Measurements from ENCODE around the gene APOL3.

The APOL3 gene

DNA sequence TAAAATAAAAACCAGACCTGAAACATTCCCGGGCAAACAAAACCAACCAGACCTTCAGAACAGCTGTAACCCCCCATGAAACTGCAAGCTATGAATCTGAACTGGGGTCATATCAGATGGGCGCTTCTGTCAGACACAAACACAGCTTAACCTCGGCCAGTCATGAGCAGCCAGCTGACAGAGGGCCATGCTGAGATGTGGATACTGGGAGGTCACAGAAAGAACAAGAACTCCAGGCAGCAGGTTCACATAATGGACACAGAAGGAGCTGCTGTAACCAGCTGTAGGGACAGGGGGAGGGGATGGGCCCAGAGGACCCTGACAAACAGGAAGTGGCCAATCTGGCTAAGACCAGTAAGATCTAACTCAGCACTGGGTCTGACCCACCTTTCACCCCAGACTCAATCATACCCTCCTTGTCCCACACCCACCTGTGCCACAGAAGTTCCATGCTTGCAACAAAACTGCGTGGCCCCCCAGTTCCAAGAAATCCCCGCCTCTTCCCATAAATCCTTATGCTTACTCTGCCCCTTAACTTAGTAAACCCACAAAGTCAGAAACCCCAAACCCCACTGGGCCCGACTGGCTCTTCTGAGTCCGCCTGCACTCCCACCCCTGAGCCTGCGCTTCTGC is 37.1 kb upstream of the APOL3 start:
- H3K4me3 ChIP-seq (ENCODE audit: low read depth, low read length), result no peak overlapping the region

DNA sequence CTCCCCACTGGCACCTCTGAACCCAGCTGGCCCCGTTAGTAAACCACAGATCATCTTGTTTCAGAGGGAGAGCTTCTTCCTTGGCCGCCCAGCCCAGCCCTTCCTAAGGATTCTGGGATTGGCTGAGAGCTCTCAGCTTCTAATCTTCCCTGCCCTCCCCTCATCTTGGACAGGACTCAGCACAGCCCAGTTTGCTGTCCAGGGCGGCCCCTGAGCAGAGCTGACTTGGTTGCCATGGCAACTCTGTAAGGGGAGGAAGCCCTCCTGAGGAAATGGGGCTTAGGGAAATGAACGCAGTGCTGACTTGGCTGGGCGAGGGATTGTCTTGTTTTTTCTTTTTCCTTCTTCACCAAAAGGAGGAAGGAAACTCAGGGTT is 36.5 kb upstream of the APOL3 start:
- TF ChIP-seq, protein P1, sequence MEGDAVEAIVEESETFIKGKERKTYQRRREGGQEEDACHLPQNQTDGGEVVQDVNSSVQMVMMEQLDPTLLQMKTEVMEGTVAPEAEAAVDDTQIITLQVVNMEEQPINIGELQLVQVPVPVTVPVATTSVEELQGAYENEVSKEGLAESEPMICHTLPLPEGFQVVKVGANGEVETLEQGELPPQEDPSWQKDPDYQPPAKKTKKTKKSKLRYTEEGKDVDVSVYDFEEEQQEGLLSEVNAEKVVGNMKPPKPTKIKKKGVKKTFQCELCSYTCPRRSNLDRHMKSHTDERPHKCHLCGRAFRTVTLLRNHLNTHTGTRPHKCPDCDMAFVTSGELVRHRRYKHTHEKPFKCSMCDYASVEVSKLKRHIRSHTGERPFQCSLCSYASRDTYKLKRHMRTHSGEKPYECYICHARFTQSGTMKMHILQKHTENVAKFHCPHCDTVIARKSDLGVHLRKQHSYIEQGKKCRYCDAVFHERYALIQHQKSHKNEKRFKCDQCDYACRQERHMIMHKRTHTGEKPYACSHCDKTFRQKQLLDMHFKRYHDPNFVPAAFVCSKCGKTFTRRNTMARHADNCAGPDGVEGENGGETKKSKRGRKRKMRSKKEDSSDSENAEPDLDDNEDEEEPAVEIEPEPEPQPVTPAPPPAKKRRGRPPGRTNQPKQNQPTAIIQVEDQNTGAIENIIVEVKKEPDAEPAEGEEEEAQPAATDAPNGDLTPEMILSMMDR (IDR thresholded peaks at IDR 0.05; ENCODE audit: control insufficient read depth, extremely low read depth, insufficient read depth), result no peak
- DNase-seq (ENCODE audit: low read depth), result no peak

More for the DNA sequence above, 37.1 kb upstream of the APOL3 start:
- DNase-seq (ENCODE audit: low read depth), result no peak
- TF ChIP-seq, protein P1 (IDR thresholded peaks at IDR 0.05; ENCODE audit: control insufficient read depth, extremely low read depth, insufficient read depth), result no peak

DNA sequence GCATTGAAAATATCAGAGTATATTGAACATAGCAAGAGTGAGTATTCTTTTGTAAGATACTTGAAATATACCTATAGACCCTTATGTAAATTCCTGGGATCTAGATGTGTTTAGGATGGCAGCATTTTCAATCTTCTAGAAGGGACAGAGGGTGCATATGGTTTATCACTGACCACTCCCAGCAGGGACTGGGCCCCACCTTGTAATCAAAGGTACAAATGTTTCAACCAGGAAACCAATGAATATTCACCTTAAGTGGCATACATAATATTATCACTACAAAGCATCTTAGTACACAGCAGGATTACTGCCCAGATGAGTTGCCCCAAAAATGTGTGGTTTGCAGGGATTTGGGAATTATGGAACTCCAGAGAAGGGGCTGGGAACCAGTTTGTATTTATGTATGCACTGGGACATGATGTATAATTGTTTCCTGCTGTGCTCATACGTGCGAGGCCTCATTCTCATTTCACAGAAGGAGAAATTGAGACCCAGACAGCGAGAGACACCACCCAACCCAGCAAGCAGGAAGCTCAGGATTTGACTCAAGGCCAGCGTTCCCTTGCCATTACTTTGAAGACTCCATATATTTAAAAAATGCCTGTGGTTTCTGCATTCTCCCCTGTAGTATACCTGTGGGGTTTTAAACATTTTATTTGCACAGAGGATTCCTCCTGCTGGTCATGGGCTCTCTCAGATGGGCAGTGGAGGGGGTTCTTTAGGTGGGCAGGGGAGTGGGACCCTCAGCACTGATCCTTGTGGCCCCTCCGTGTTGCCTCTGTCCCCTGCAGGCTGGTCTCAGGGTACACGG is 35.9 kb upstream of the APOL3 start:
- H3K4me3 ChIP-seq (ENCODE audit: low read depth, low read length), result no peak overlapping the region
- no peak for DNase-seq (ENCODE audit: low read depth)
- TF ChIP-seq, protein P1 (IDR thresholded peaks at IDR 0.05; ENCODE audit: control insufficient read depth, extremely low read depth, insufficient read depth), result no peak

More for the DNA sequence above, 36.5 kb upstream of the APOL3 start:
- no peak overlapping the region for H3K4me3 ChIP-seq (ENCODE audit: low read depth, low read length)

DNA sequence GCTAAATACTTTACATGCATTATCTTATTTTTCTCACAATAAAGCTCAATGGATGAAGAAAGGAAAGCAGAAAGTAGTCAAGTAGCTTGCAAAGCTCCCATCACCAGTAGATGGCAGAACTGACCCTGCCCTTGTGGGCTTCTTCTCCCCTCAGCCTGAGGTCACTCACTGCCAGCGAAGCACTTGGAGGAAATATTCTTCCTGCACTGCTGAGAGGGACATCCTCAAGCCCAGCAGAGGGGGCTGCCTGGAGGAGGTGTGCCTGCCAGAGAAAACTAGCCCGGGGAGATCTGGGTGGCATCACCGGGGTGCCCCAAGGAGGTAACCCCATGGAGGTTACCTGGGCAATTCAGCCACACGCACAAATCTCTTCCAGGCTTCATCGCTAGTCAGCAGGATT is 34.4 kb upstream of the APOL3 start:
- TF ChIP-seq, protein P1 (IDR thresholded peaks at IDR 0.05; ENCODE audit: control insufficient read depth, extremely low read depth, insufficient read depth), result peak; percentile 60
- no peak overlapping the region for H3K4me3 ChIP-seq (ENCODE audit: low read depth, low read length)
- DNase-seq (ENCODE audit: low read depth), result no peak

DNA sequence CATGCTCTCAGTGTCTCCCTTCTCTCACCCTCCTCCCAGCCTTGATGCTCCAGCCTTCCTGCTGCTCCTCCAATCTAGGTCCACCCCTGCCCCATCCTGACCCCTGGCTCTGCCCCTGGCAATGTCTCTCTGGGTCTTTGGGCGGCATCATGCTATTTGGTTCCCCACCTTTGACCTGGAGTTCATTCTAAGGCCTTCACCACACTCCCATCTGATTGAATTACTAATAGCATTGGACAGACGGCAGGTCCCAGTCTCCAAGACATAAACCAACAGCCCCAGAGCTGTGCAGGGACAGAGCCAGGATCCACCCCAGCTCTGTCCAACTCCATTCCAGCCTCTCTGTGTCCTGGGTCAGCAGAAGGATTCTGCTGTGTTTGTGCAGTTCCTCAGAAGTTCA is 33.8 kb upstream of the APOL3 start:
- TF ChIP-seq, protein P1 (IDR thresholded peaks at IDR 0.05; ENCODE audit: control insufficient read depth, extremely low read depth, insufficient read depth), result no peak
- no peak for DNase-seq (ENCODE audit: low read depth)
- no peak overlapping the region for H3K4me3 ChIP-seq (ENCODE audit: low read depth, low read length)

DNA sequence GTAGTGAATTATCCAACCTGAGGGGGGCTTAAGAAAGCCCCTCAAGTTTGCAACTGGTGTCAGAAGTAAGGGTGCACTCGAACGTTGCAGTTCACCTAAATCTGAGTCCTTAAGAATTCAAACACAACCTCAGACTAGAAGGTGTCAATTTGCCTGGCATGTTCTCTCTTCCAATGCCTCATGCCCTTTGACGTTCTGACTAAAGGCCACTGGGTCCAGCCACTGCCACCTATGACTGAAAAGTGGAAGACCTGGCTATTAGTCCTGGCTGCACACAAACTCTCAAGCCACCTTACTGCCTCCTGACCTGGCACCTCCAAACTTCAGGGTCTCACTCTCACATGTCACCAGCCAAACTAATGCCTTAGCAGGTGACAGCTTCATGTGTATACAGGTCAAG is 33.0 kb upstream of the APOL3 start:
- DNase-seq (ENCODE audit: low read depth), result no peak

More for the DNA sequence above, 33.0 kb upstream of the APOL3 start:
- H3K4me3 ChIP-seq (ENCODE audit: low read depth, low read length), result no peak overlapping the region
- TF ChIP-seq, protein P1 (IDR thresholded peaks at IDR 0.05; ENCODE audit: control insufficient read depth, extremely low read depth, insufficient read depth), result no peak
